ENCODE results near the gene FAM200A. TPM values are rescaled to one million over a fixed set of nuclear protein-coding genes. Genes with fewer than 3 reads are reported as not detected.
A peak's percentile ranks its signal among the peaks of the same experiment; 100 is the strongest.
"Not testable (repeated sequence)": the region's sequence is repeated elsewhere in the genome, so short reads cannot be mapped to it uniquely, and the experiment has no call there.

The FAM200A gene
- total RNA-seq, 3 donors from 2014 or later: 6.1 to 6.7 (median 6.6) TPM

GRCh38 chr7:99563650-99564049 lies 11.7 kb upstream of the FAM200A start:
- H3K9me3 Mint-ChIP-seq: no peaks in the 10 kb centered on the region
- H3K4me3 Mint-ChIP-seq: no peak overlapping the region
- H3K27me3 Mint-ChIP-seq (ENCODE audit: low read depth): no peaks in the 10 kb centered on the region
- DNase-seq: no peak
- H3K36me3 Mint-ChIP-seq (ENCODE audit: insufficient read depth): peaks cover 37% of the 10 kb centered on the region
- H3K4me1 Mint-ChIP-seq (ENCODE audit: low read depth): peaks cover 42% of the 10 kb centered on the region
- no peak for ATAC-seq

GRCh38 chr7:99562832-99563231 lies 10.9 kb upstream of the FAM200A start:
- Mint-ChIP-seq H3K4me1 (ENCODE audit: low read depth) (peaks cover 45% of the 10 kb centered on the region), H3K4me3 (no peak overlapping the region), H3K27me3 (ENCODE audit: low read depth) (no peaks in the 10 kb centered on the region), H3K36me3 (ENCODE audit: insufficient read depth) (peaks cover 37% of the 10 kb centered on the region), H3K9me3 (no peaks in the 10 kb centered on the region)
- ATAC-seq: peak; percentile 63 to 68
- peak; percentile 15 for DNase-seq

- Mint-ChIP-seq H3K4me3 (no peak overlapping the region), H3K4me1 (ENCODE audit: low read depth) (peaks cover 47% of the 10 kb centered on the region), H3K9me3 (no peaks in the 10 kb centered on the region), H3K36me3 (ENCODE audit: insufficient read depth) (peaks cover 37% of the 10 kb centered on the region), H3K27me3 (ENCODE audit: low read depth) (no peaks in the 10 kb centered on the region)
- ATAC-seq (no peak), DNase-seq (no peak)
Measured at GRCh38 chr7:99562114-99562784, 10.3 kb upstream of the FAM200A start.

- peaks cover 37% of the 10 kb centered on the region for H3K36me3 Mint-ChIP-seq (ENCODE audit: insufficient read depth)
- H3K9me3 Mint-ChIP-seq: no peaks in the 10 kb centered on the region
- H3K4me3 Mint-ChIP-seq: no peak overlapping the region
- ATAC-seq: no peak
- H3K27me3 Mint-ChIP-seq (ENCODE audit: low read depth): no peaks in the 10 kb centered on the region
- no peak for DNase-seq
- peaks cover 53% of the 10 kb centered on the region for H3K4me1 Mint-ChIP-seq (ENCODE audit: low read depth)
Measured at GRCh38 chr7:99561737-99562051, 9.8 kb upstream of the FAM200A start.

- no peaks in the 10 kb centered on the region for H3K9me3 Mint-ChIP-seq
- peaks cover 54% of the 10 kb centered on the region for H3K4me1 Mint-ChIP-seq (ENCODE audit: low read depth)
- DNase-seq: no peak
- H3K27me3 Mint-ChIP-seq (ENCODE audit: low read depth): no peaks in the 10 kb centered on the region
- H3K36me3 Mint-ChIP-seq (ENCODE audit: insufficient read depth): peaks cover 37% of the 10 kb centered on the region
- H3K4me3 Mint-ChIP-seq: peak overlapping the region; percentile 98
- ATAC-seq: no peak
Measured at GRCh38 chr7:99560834-99561736, 9.2 kb upstream of the FAM200A start.

GRCh38 chr7:99559175-99559915 lies 7.4 kb upstream of the FAM200A start:
- no peak for DNase-seq
- H3K27me3 Mint-ChIP-seq (ENCODE audit: low read depth): no peaks in the 10 kb centered on the region
- ATAC-seq: no peak
- peak overlapping the region; percentile 98 for H3K4me3 Mint-ChIP-seq
- peaks cover 35% of the 10 kb centered on the region for H3K36me3 Mint-ChIP-seq (ENCODE audit: insufficient read depth)
- H3K4me1 Mint-ChIP-seq (ENCODE audit: low read depth): peaks cover 56% of the 10 kb centered on the region
- H3K9me3 Mint-ChIP-seq: no peaks in the 10 kb centered on the region

- peak; percentile 82 for DNase-seq
- Mint-ChIP-seq H3K9me3 (no peaks in the 10 kb centered on the region), H3K4me3 (peak within 1 kb of the TSS; percentile 98), H3K36me3 (ENCODE audit: insufficient read depth) (peaks cover 27% of the 10 kb centered on the region), H3K27me3 (ENCODE audit: low read depth) (no peaks in the 10 kb centered on the region), H3K4me1 (ENCODE audit: low read depth) (peaks cover 49% of the 10 kb centered on the region)
- ATAC-seq: peak; percentile 83 to 86
Measured at GRCh38 chr7:99558306-99559174, 6.6 kb upstream of the FAM200A start, which contains the start of gene ZNF655. ZNF655 (plus strand) TSS chr7:99558642; CDS start chr7:99560560, 1,918 bp downstream.

GRCh38 chr7:99557940-99558305 lies 6.0 kb upstream of the FAM200A start:
- Mint-ChIP-seq H3K9me3 (no peaks in the 10 kb centered on the region), H3K4me1 (ENCODE audit: low read depth) (peaks cover 46% of the 10 kb centered on the region), H3K4me3 (peak overlapping the region; percentile 98), H3K36me3 (ENCODE audit: insufficient read depth) (peaks cover 25% of the 10 kb centered on the region), H3K27me3 (ENCODE audit: low read depth) (no peaks in the 10 kb centered on the region)
- ATAC-seq (peak; percentile 61), DNase-seq (no peak)

- no peak for DNase-seq
- no peaks in the 10 kb centered on the region for H3K27me3 Mint-ChIP-seq (ENCODE audit: low read depth)
- H3K9me3 Mint-ChIP-seq: no peaks in the 10 kb centered on the region
- peaks cover 44% of the 10 kb centered on the region for H3K4me1 Mint-ChIP-seq (ENCODE audit: low read depth)
- H3K4me3 Mint-ChIP-seq: peak overlapping the region; percentile 98
- no peak for ATAC-seq
- peaks cover 18% of the 10 kb centered on the region for H3K36me3 Mint-ChIP-seq (ENCODE audit: insufficient read depth)
Measured at GRCh38 chr7:99557196-99557607, 5.3 kb upstream of the FAM200A start.

- Mint-ChIP-seq H3K27me3 (ENCODE audit: low read depth) (no peaks in the 10 kb centered on the region), H3K4me3 (no peak overlapping the region), H3K36me3 (ENCODE audit: insufficient read depth) (peaks cover 7% of the 10 kb centered on the region), H3K9me3 (no peaks in the 10 kb centered on the region), H3K4me1 (ENCODE audit: low read depth) (peaks cover 37% of the 10 kb centered on the region)
- ATAC-seq: no peak
- DNase-seq: no peak
Measured at GRCh38 chr7:99554939-99555338, 3.0 kb upstream of the FAM200A start.

- peaks cover 38% of the 10 kb centered on the region for H3K4me1 Mint-ChIP-seq (ENCODE audit: low read depth)
- peaks cover 11% of the 10 kb centered on the region for H3K36me3 Mint-ChIP-seq (ENCODE audit: insufficient read depth)
- no peaks in the 10 kb centered on the region for H3K27me3 Mint-ChIP-seq (ENCODE audit: low read depth)
- ATAC-seq (no peak), DNase-seq (no peak)
- peaks cover 7% of the 10 kb centered on the region for H3K9me3 Mint-ChIP-seq
- H3K4me3 Mint-ChIP-seq: no peak overlapping the region
Measured at GRCh38 chr7:99553039-99553438, 1.1 kb upstream of the FAM200A start.

GRCh38 chr7:99551334-99551733 lies 580 bp downstream of the FAM200A start:
- ATAC-seq (peak in 1 of 2 donors; percentile 3), DNase-seq (no peak)
- H3K4me1 Mint-ChIP-seq (ENCODE audit: low read depth): peaks cover 28% of the 10 kb centered on the region
- H3K27me3 Mint-ChIP-seq (ENCODE audit: low read depth): no peaks in the 10 kb centered on the region
- H3K9me3 Mint-ChIP-seq: peaks cover 7% of the 10 kb centered on the region
- peak overlapping the region; percentile 91 for H3K4me3 Mint-ChIP-seq
- H3K36me3 Mint-ChIP-seq (ENCODE audit: insufficient read depth): peaks cover 15% of the 10 kb centered on the region

- not testable (repeated sequence) for H3K9me3 Mint-ChIP-seq; DNase-seq; H3K4me3 Mint-ChIP-seq; ATAC-seq; H3K27me3 Mint-ChIP-seq (ENCODE audit: low read depth)
- H3K36me3 Mint-ChIP-seq (ENCODE audit: insufficient read depth): peaks cover 12% of the 10 kb centered on the region
- H3K4me1 Mint-ChIP-seq (ENCODE audit: low read depth): peaks cover 20% of the 10 kb centered on the region
Measured at GRCh38 chr7:99549545-99549944, 2.4 kb downstream of the FAM200A start.

Measured in activated T-cell treated with anti-CD3 and anti-CD28 coated beads, Interleukin-2, amount 50 U/mL, for 4 hours (primary cell).